Endothelial cell of umbilical vein (primary cell): ENCODE results near the gene MATN1. TPM values are rescaled to one million over a fixed set of nuclear protein-coding genes. Genes with fewer than 3 reads are reported as not detected.

Source experiments
- BruUV-seq: library from RNA; stranded (reverse); fragments of 400-500 nt; replicated peaks from 2 replicates; lab custom pipeline; 2021; lab: Mats Ljungman, UMichigan
- CTCF ChIA-PET: fragments of 300-600, 350-600 bp; sonication (Branson Sonifier 250); formaldehyde crosslinking; loops from one replicate; lab custom pipeline; 2021; ENCODE audit warnings: antibody characterized with exemption, inconsistent platforms; lab: Charles Lee
- POLR2A ChIA-PET: fragments of 300-600, 350-600 bp; sonication (Branson Sonifier 250); formaldehyde crosslinking; loops from one replicate; lab custom pipeline; 2021; ENCODE audit warnings: antibody characterized with exemption, inconsistent platforms; lab: Charles Lee
- DNase-seq: peaks from one replicate; pipeline ENCODE4 v3.0.0-alpha.2; 2011; ENCODE audit warnings: low read depth, low spot score
- FAIRE-seq: peaks from 2 replicates; lab custom pipeline; 2011; peaks lifted over from hg19 to GRCh38; lab: Jason Lieb, UNC
- H2AFZ ChIP-seq: 2 replicates; pipeline ENCODE4 v1.6.0; 2012; ENCODE audit warnings: low read depth, low read length, control low read depth, inconsistent platforms
- H3K27ac ChIP-seq: 2 replicates; pipeline ENCODE4 v1.5.1; 2011; ENCODE audit warnings: low read depth, mild to moderate bottlenecking, control low read depth, low read length, moderate library complexity; ENCODE audit not compliant: insufficient read depth
- H3K27me3 ChIP-seq, 2 experiments: 2 replicates each; pipeline versions ENCODE4 v1.6.0 to v1.6.1; 2011; ENCODE audit warnings: low read length in 2 of 2, mixed read lengths in 1 of 2; ENCODE audit not compliant: control insufficient read depth in 2 of 2, insufficient read depth in 2 of 2
- H3K36me3 ChIP-seq, 2 experiments: 2 replicates in 1 of 2; 3 replicates in 1 of 2; pipeline ENCODE4 v1.5.1; 2011; ENCODE audit warnings: low read length in 2 of 2, mild to moderate bottlenecking in 1 of 2, moderate library complexity in 1 of 2; ENCODE audit not compliant: control insufficient read depth in 2 of 2, insufficient read depth in 2 of 2; ENCODE audit errors: extremely low read depth in 1 of 2
- H3K4me1 ChIP-seq: 3 replicates; pipeline ENCODE4 v1.5.1; 2011; ENCODE audit warnings: mild to moderate bottlenecking, low read length; ENCODE audit not compliant: control insufficient read depth, insufficient read depth; ENCODE audit errors: extremely low read depth
- H3K4me2 ChIP-seq: 2 replicates; pipeline ENCODE4 v1.6.1; 2011; ENCODE audit warnings: low read length, control low read depth, mixed read lengths; ENCODE audit not compliant: insufficient read depth
- H3K4me3 ChIP-seq, 3 experiments: fragments of 200-600 bp in 1 of 3; sonication (generic), shearing (Covaris generic) in 1 of 3; replicated peaks in 1 of 3; 2 replicates each; pipeline ENCODE4 v1.5.1; 2011 to 2016; ENCODE audit warnings: control low read depth in 3 of 3, low read length in 3 of 3, mild to moderate bottlenecking in 2 of 3, inconsistent platforms in 1 of 3, low read depth in 1 of 3, moderate library complexity in 1 of 3; ENCODE audit not compliant: insufficient read depth in 1 of 3
- H3K79me2 ChIP-seq: 2 replicates; pipeline ENCODE4 v1.6.0; 2012; ENCODE audit warnings: low read length, inconsistent platforms; ENCODE audit not compliant: control insufficient read depth, insufficient read depth
- H3K9ac ChIP-seq: replicated peaks from 2 replicates; pipeline ENCODE3; 2011; ENCODE audit warnings: low read length, control low read depth; ENCODE audit not compliant: insufficient read depth; ENCODE audit errors: extremely low read depth
- H3K9me1 ChIP-seq: replicated peaks from 3 replicates; pipeline ENCODE4 v1.6.0; 2011; ENCODE audit warnings: mild to moderate bottlenecking, low read length; ENCODE audit not compliant: control insufficient read depth, insufficient read depth; ENCODE audit errors: extremely low read depth
- H3K9me3 ChIP-seq: replicated peaks from 2 replicates; pipeline ENCODE4 v1.5.1; 2012; ENCODE audit warnings: low read length, inconsistent platforms; ENCODE audit not compliant: control insufficient read depth, insufficient read depth
- H4K20me1 ChIP-seq: replicated peaks from 2 replicates; pipeline ENCODE3; 2011; ENCODE audit warnings: mild to moderate bottlenecking, low read length; ENCODE audit not compliant: control insufficient read depth, insufficient read depth; ENCODE audit errors: extremely low read depth
- FOS ChIP-seq: IDR thresholded peaks from 2 replicates; pipeline ENCODE4 v1.6.1; 2011; ENCODE audit warnings: mild to moderate bottlenecking, low read length, moderate library complexity, borderline replicate concordance; ENCODE audit not compliant: insufficient read depth
- GATA2 ChIP-seq: IDR thresholded peaks from 2 replicates; pipeline ENCODE4 v1.7.0; 2011; ENCODE audit warnings: low read depth, mild to moderate bottlenecking, moderate library complexity, mixed read lengths, low read length; ENCODE audit not compliant: insufficient read length, insufficient read depth
- JUN ChIP-seq: IDR thresholded peaks from 2 replicates; pipeline ENCODE4 v1.6.1; 2011; ENCODE audit warnings: borderline replicate concordance, low read depth; ENCODE audit not compliant: insufficient read length, insufficient read depth
- MYC ChIP-seq: IDR thresholded peaks from one replicate; pipeline ENCODE4 v1.6.1; 2011; ENCODE audit warnings: mild to moderate bottlenecking, low read depth, low read length
- POLR2A ChIP-seq: IDR thresholded peaks from 2 replicates; pipeline ENCODE4 v1.6.1; 2012; ENCODE audit warnings: low read depth, mild to moderate bottlenecking, control low read depth, low read length
- POLR2AphosphoS5 ChIP-seq: IDR thresholded peaks from 2 replicates; pipeline ENCODE4 v1.6.1; 2012; ENCODE audit warnings: low read depth, mild to moderate bottlenecking, control low read depth, low read length, moderate library complexity; ENCODE audit not compliant: insufficient read depth
- dilution Hi-C: fragments of 300-500 bp; cut with MboI; formaldehyde crosslinking; loops from one replicate; pipeline ENCODE4 v1.15.0; 2019; ENCODE audit warnings: low sequenced_read_pairs; ENCODE audit not compliant: extremely low pct_ligation_motif_present
- intact Hi-C: fragments of 100-400 bp; cut with micrococcal nuclease; formaldehyde crosslinking; loops from one replicate; pipeline ENCODE4 v1.10.0; 2022
- polyA plus RNA-seq, 4 experiments: library from polyadenylated mRNA; depleted of rRNA in 3 of 4; stranded (reverse) in 3 of 4; unstranded in 1 of 4; fragments of >200 nt; gene quantifications; 2 replicates each; pipeline versions ENCODE4 v1.2.1 to v1.2.3, GENCODE V29; 2011 to 2012; ENCODE audit warnings: missing spikeins in 1 of 4
- total RNA-seq: library from RNA; stranded (reverse); gene quantifications from 2 replicates; pipeline ENCODE4 v1.2.3, GENCODE V29; 2021
- TF ChIP-seq, protein P1 (sequence below), 2 donors: IDR thresholded peaks; 1 replicate in 1 of 2; 2 replicates in 1 of 2; pipeline ENCODE4 v1.5.1; 2011; ENCODE audit warnings: low read length in 2 of 2, mild to moderate bottlenecking in 2 of 2, moderate library complexity in 2 of 2, control low read depth in 1 of 2, inconsistent platforms in 1 of 2, low read depth in 1 of 2; ENCODE audit not compliant: insufficient read depth in 1 of 2; ENCODE audit errors: extremely low read depth in 1 of 2

MATN1 gene
- total and polyA plus RNA-seq, 2 donors (not counting 3 experiments of a cell fraction or from before 2014, with no cell fraction given) = 0.29 to 0.36 TPM

DNA sequence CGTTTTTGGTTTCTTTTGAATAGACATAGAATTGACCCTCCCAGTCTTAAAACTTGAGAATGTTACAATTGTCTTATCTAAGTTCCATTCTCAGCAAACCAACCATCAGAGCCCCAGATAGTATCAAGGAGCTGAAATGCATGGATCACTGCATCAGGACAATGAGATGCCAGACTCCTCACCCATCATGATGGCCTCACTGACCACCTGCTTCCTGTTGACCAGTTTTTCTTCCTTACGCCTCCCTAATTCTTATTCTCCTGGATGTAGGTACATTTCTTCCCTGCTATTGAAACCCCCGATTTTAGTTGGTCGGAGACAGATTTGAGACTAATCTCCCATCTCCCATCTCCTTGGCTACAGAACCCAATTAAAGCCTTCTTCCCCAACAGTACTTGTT is 17.7 kb downstream of the MATN1 start:
- H3K9me3 ChIP-seq = no peaks in the 10 kb centered on the region
- no peaks in the 10 kb centered on the region for H4K20me1 ChIP-seq
- H3K4me1 ChIP-seq = no peaks in the 10 kb centered on the region
- H3K9ac ChIP-seq = no peak overlapping the region
- no peak overlapping the region for H3K4me3 ChIP-seq
- DNase-seq (no peak), FAIRE-seq (no peak)
- H3K9me1 ChIP-seq = no peaks in the 10 kb centered on the region
- ChIA-PET CTCF (no interaction called here), POLR2A (no interaction called here)
- TF ChIP-seq, protein P1, sequence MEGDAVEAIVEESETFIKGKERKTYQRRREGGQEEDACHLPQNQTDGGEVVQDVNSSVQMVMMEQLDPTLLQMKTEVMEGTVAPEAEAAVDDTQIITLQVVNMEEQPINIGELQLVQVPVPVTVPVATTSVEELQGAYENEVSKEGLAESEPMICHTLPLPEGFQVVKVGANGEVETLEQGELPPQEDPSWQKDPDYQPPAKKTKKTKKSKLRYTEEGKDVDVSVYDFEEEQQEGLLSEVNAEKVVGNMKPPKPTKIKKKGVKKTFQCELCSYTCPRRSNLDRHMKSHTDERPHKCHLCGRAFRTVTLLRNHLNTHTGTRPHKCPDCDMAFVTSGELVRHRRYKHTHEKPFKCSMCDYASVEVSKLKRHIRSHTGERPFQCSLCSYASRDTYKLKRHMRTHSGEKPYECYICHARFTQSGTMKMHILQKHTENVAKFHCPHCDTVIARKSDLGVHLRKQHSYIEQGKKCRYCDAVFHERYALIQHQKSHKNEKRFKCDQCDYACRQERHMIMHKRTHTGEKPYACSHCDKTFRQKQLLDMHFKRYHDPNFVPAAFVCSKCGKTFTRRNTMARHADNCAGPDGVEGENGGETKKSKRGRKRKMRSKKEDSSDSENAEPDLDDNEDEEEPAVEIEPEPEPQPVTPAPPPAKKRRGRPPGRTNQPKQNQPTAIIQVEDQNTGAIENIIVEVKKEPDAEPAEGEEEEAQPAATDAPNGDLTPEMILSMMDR (IDR thresholded peaks at IDR 0.05; ENCODE audit: extremely low read depth in 1 of 2, insufficient read depth in 1 of 2, low read depth in 1 of 2, low read length in 2 of 2) = no peak
- no peak for TF ChIP-seq POLR2AphosphoS5
- TF ChIP-seq JUN = no peak
- no peak for TF ChIP-seq MYC
- no peak for TF ChIP-seq POLR2A
- TF ChIP-seq FOS = no peak
- no peak for TF ChIP-seq GATA2
- no peak overlapping the region for H2AFZ ChIP-seq
- H3K36me3 ChIP-seq = no peaks in the 10 kb centered on the region
- no peak overlapping the region for H3K27ac ChIP-seq
- no TSS peak for BruUV-seq
- dilution Hi-C loops = no loop called here
- H3K4me2 ChIP-seq = no peak overlapping the region
- H3K27me3 ChIP-seq = peaks cover 0 to 3% of the 10 kb centered on the region in 2 experiments
- H3K79me2 ChIP-seq = no peaks in the 10 kb centered on the region
- intact Hi-C loops = no loop called here
